ENCODE data around the gene ISLR.

- TF ChIP-seq GATA3 (IDR thresholded peaks at IDR 0.05; ENCODE audit: low read depth, low read length) = no peak
- no peak for TF ChIP-seq GATA2 (IDR thresholded peaks at IDR 0.05; ENCODE audit: low read depth, low read length)
These were observed 21.4 kb downstream of the ISLR start for GRCh38 chr15:74194572-74195559.
